Activated naive CD4-positive, alpha-beta T cell treated with anti-CD3 and anti-CD28 coated beads for 36 hours (primary cell): Measurements from ENCODE around the gene TRPV5. TPM values are rescaled to one million over a fixed set of nuclear protein-coding genes. Genes with fewer than 3 reads are reported as not detected.

Source experiments
- CTCF ChIA-PET: fragments of 350-600 bp; sonication (Branson Sonifier 250); formaldehyde crosslinking; loops from one replicate; lab custom pipeline; 2021; ENCODE audit warnings: antibody characterized with exemption; lab: Charles Lee
- DNase-seq: peaks from one replicate; pipeline ENCODE4 v3.0.0-alpha.2; 2020
- H3K27ac Mint-ChIP-seq: one replicate; pipeline ENCODE4 v1.8.0; 2021; ENCODE audit warnings: mild to moderate bottlenecking, mixed read lengths
- H3K27me3 Mint-ChIP-seq: one replicate; pipeline ENCODE4 v1.8.0; 2021; ENCODE audit warnings: low read depth, mixed read lengths
- H3K36me3 Mint-ChIP-seq: one replicate; pipeline ENCODE4 v1.8.0; 2021; ENCODE audit warnings: low read depth, mixed read lengths
- H3K4me1 Mint-ChIP-seq: one replicate; pipeline ENCODE4 v1.8.0; 2021; ENCODE audit warnings: low read depth, mixed read lengths
- H3K4me3 Mint-ChIP-seq: one replicate; pipeline ENCODE4 v1.8.0; 2021; ENCODE audit warnings: mild to moderate bottlenecking, moderate library complexity, mixed read lengths
- H3K9me3 Mint-ChIP-seq: one replicate; pipeline ENCODE4 v1.8.0; 2021; ENCODE audit warnings: mixed read lengths
- intact Hi-C: fragments of 100-400 bp; cut with micrococcal nuclease; formaldehyde crosslinking; loops from one replicate; pipeline ENCODE4 v1.15.1; 2023
- total RNA-seq, 2 experiments: library from RNA; stranded (reverse); gene quantifications; one replicate each; pipeline ENCODE4 v1.2.3, GENCODE V29; 2021

Gene TRPV5
- total RNA-seq, 2 experiments from 2014 or later, result not detected

- H3K27me3 Mint-ChIP-seq, result no peaks in the 10 kb centered on the region
- H3K4me1 Mint-ChIP-seq, result no peaks in the 10 kb centered on the region
- no peak overlapping the region for H3K27ac Mint-ChIP-seq
These were observed 42.6 kb downstream of the TRPV5 start for GRCh38 chr7:142890874-142891485.

GRCh38 chr7:142889816-142890215 is 43.7 kb downstream of the TRPV5 start:
- no peak for DNase-seq
- H3K9me3 Mint-ChIP-seq, result no peaks in the 10 kb centered on the region
- no peaks in the 10 kb centered on the region for H3K27me3 Mint-ChIP-seq
- no peak overlapping the region for H3K27ac Mint-ChIP-seq
- H3K36me3 Mint-ChIP-seq, result no peaks in the 10 kb centered on the region
- H3K4me3 Mint-ChIP-seq, result no peak overlapping the region
- intact Hi-C loops, result no loop called here
- H3K4me1 Mint-ChIP-seq, result no peaks in the 10 kb centered on the region
- CTCF ChIA-PET, result no interaction called here

More at GRCh38 chr7:142890874-142891485, 42.6 kb downstream of the TRPV5 start:
- no peak for DNase-seq
- Mint-ChIP-seq H3K36me3 (no peaks in the 10 kb centered on the region), H3K9me3 (no peaks in the 10 kb centered on the region), H3K4me3 (no peak overlapping the region)
- CTCF ChIA-PET, result interaction anchor here (1.3 kb wide), 1 partner anchor 10 kb away, joined by 3 read pairs; no protein-coding TSS in a partner anchor
- intact Hi-C loops, result no loop called here

GRCh38 chr7:142887282-142888015 is 46.1 kb downstream of the TRPV5 start:
- no peaks in the 10 kb centered on the region for H3K27me3 Mint-ChIP-seq
- CTCF ChIA-PET, result interaction anchor here (1.0 to 1.5 kb wide), 2 partner anchors 22 to 33 kb away, joined by 3 to 5 read pairs; no protein-coding TSS in a partner anchor
- no peak overlapping the region for H3K27ac Mint-ChIP-seq
- H3K36me3 Mint-ChIP-seq, result no peaks in the 10 kb centered on the region
- intact Hi-C loops, result no loop called here
- no peak overlapping the region for H3K4me3 Mint-ChIP-seq
- DNase-seq, result no peak
- no peaks in the 10 kb centered on the region for H3K4me1 Mint-ChIP-seq
- no peaks in the 10 kb centered on the region for H3K9me3 Mint-ChIP-seq

GRCh38 chr7:142886866-142887265 is 46.7 kb downstream of the TRPV5 start:
- intact Hi-C loops, result no loop called here
- CTCF ChIA-PET, result interaction anchor here (0.9 to 1.5 kb wide), 3 partner anchors 21 to 116 kb away, joined by 3 to 5 read pairs (median 3); no protein-coding TSS in a partner anchor
- Mint-ChIP-seq H3K27ac (no peak overlapping the region), H3K4me1 (no peaks in the 10 kb centered on the region), H3K27me3 (no peaks in the 10 kb centered on the region), H3K4me3 (no peak overlapping the region), H3K36me3 (no peaks in the 10 kb centered on the region), H3K9me3 (no peaks in the 10 kb centered on the region)
- DNase-seq, result no peak

GRCh38 chr7:142885311-142886230 is 48.0 kb downstream of the TRPV5 start, which contains the start of gene TRPV6:
Gene TRPV6 (minus strand): TSS chr7:142885745.
- no peak within 1 kb of the TSS for H3K27ac Mint-ChIP-seq
- no peaks in the 10 kb centered on the region for H3K9me3 Mint-ChIP-seq
- intact Hi-C loops, result no loop called here
- no peak for DNase-seq
- H3K4me3 Mint-ChIP-seq, result no peak within 1 kb of the TSS
- no peaks in the 10 kb centered on the region for H3K27me3 Mint-ChIP-seq
- CTCF ChIA-PET, result interaction anchor here (1.5 kb wide), 1 partner anchor 20 kb away, joined by 5 read pairs; no protein-coding TSS in a partner anchor
- no peaks in the 10 kb centered on the region for H3K36me3 Mint-ChIP-seq
- peaks cover 1% of the 10 kb centered on the region for H3K4me1 Mint-ChIP-seq

- Mint-ChIP-seq H3K27ac (no peak overlapping the region), H3K9me3 (no peaks in the 10 kb centered on the region), H3K4me1 (peaks cover 1% of the 10 kb centered on the region), H3K4me3 (no peak overlapping the region), H3K36me3 (no peaks in the 10 kb centered on the region), H3K27me3 (no peaks in the 10 kb centered on the region)
- CTCF ChIA-PET, result no interaction called here
- no peak for DNase-seq
- intact Hi-C loops, result no loop called here
These were observed 49.3 kb downstream of the TRPV5 start for GRCh38 chr7:142884286-142884640.

- CTCF ChIA-PET, result interaction anchor here (5.6 kb wide), 1 partner anchor 118 kb away, joined by 65 read pairs; no protein-coding TSS in a partner anchor
- Mint-ChIP-seq H3K4me3 (no peak overlapping the region), H3K27me3 (no peaks in the 10 kb centered on the region), H3K36me3 (no peaks in the 10 kb centered on the region), H3K27ac (no peak overlapping the region), H3K9me3 (no peaks in the 10 kb centered on the region), H3K4me1 (peaks cover 1% of the 10 kb centered on the region)
- intact Hi-C loops, result no loop called here
- DNase-seq, result no peak
These were observed 49.8 kb downstream of the TRPV5 start for GRCh38 chr7:142883571-142884285.

- Mint-ChIP-seq H3K27me3 (no peaks in the 10 kb centered on the region), H3K4me1 (peaks cover 1% of the 10 kb centered on the region), H3K4me3 (no peak overlapping the region), H3K9me3 (no peaks in the 10 kb centered on the region), H3K27ac (no peak overlapping the region), H3K36me3 (no peaks in the 10 kb centered on the region)
- CTCF ChIA-PET, result interaction anchor here (1.2 to 5.6 kb wide), 4 partner anchors 10 to 359 kb away, joined by 3 to 65 read pairs (median 7); no protein-coding TSS in a partner anchor
- DNase-seq, result no peak
- intact Hi-C loops, result no loop called here
These were observed 50.4 kb downstream of the TRPV5 start for GRCh38 chr7:142883145-142883544.

GRCh38 chr7:142882338-142882678 is 51.2 kb downstream of the TRPV5 start:
- H3K36me3 Mint-ChIP-seq, result no peaks in the 10 kb centered on the region
- intact Hi-C loops, result no loop called here
- no peak overlapping the region for H3K27ac Mint-ChIP-seq

GRCh38 chr7:142881586-142882337 is 51.8 kb downstream of the TRPV5 start:
- CTCF ChIA-PET, result interaction anchor here (0.6 to 5.6 kb wide), 22 partner anchors 9 to 579 kb away, joined by 3 to 65 read pairs (median 4); no protein-coding TSS in a partner anchor
- H3K4me1 Mint-ChIP-seq, result peaks cover 1% of the 10 kb centered on the region

More at GRCh38 chr7:142882338-142882678, 51.2 kb downstream of the TRPV5 start:
- no peak for DNase-seq
- no peaks in the 10 kb centered on the region for H3K27me3 Mint-ChIP-seq
- H3K4me1 Mint-ChIP-seq, result peaks cover 1% of the 10 kb centered on the region
- H3K4me3 Mint-ChIP-seq, result no peak overlapping the region
- no peaks in the 10 kb centered on the region for H3K9me3 Mint-ChIP-seq
- CTCF ChIA-PET, result interaction anchor here (1.1 to 5.6 kb wide), 8 partner anchors 10 to 423 kb away, joined by 3 to 65 read pairs (median 6); no protein-coding TSS in a partner anchor

More at GRCh38 chr7:142881586-142882337, 51.8 kb downstream of the TRPV5 start:
- no peaks in the 10 kb centered on the region for H3K27me3 Mint-ChIP-seq
- intact Hi-C loops, result loop anchor here (1.0 kb wide), 3 partner anchors 27 to 334 kb away; no protein-coding TSS in a partner anchor
- H3K9me3 Mint-ChIP-seq, result no peaks in the 10 kb centered on the region
- no peak overlapping the region for H3K4me3 Mint-ChIP-seq
- H3K36me3 Mint-ChIP-seq, result no peaks in the 10 kb centered on the region
- no peak overlapping the region for H3K27ac Mint-ChIP-seq
- no peak for DNase-seq
